Astrocyte of the cerebellum (primary cell): ENCODE measurements around the gene KCNV2.

Source experiments
- DNase-seq: peaks from one replicate; pipeline ENCODE4 v3.0.0-alpha.2; 2011; ENCODE audit warnings: low read depth
- H3K4me3 ChIP-seq: 2 replicates; pipeline ENCODE4 v1.5.1; 2011; ENCODE audit warnings: mild to moderate bottlenecking, low read depth, low read length, moderate library complexity
- in situ Hi-C: cut with HindIII; loops from 2 replicates; pipeline ENCODE4 v1.10.0; 2017; ENCODE audit warnings: low sequenced_read_pairs
- TF ChIP-seq, protein P1 (sequence below): IDR thresholded peaks from 2 replicates; pipeline ENCODE4 v1.5.1; 2012; ENCODE audit warnings: low read length, low read depth, moderate library complexity, mild to moderate bottlenecking; ENCODE audit errors: missing control alignments

KCNV2 gene

DNA sequence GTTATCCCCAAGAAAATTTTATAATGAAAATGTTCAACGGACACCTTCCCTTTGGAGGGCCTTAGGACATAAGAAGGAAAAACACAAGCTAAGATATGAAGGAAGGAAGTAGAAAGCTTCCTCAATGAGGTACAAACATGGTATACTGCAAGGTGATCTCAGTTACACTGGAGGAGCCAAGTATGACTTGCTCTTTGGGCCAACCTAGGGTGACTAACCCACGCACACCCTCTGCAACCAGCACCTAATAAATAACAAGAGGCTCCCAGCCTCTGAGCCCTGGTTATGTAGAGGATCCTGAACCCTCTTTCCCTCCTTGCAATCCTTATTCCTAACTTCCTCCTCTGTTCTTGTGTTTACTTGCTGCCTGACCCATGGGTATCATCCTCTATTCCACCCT is 38.3 kb upstream of the KCNV2 start:
- in situ Hi-C loops: no loop called here
- H3K4me3 ChIP-seq: no peak overlapping the region
- no peak for DNase-seq
- TF ChIP-seq, protein P1, sequence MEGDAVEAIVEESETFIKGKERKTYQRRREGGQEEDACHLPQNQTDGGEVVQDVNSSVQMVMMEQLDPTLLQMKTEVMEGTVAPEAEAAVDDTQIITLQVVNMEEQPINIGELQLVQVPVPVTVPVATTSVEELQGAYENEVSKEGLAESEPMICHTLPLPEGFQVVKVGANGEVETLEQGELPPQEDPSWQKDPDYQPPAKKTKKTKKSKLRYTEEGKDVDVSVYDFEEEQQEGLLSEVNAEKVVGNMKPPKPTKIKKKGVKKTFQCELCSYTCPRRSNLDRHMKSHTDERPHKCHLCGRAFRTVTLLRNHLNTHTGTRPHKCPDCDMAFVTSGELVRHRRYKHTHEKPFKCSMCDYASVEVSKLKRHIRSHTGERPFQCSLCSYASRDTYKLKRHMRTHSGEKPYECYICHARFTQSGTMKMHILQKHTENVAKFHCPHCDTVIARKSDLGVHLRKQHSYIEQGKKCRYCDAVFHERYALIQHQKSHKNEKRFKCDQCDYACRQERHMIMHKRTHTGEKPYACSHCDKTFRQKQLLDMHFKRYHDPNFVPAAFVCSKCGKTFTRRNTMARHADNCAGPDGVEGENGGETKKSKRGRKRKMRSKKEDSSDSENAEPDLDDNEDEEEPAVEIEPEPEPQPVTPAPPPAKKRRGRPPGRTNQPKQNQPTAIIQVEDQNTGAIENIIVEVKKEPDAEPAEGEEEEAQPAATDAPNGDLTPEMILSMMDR: no peak

DNA sequence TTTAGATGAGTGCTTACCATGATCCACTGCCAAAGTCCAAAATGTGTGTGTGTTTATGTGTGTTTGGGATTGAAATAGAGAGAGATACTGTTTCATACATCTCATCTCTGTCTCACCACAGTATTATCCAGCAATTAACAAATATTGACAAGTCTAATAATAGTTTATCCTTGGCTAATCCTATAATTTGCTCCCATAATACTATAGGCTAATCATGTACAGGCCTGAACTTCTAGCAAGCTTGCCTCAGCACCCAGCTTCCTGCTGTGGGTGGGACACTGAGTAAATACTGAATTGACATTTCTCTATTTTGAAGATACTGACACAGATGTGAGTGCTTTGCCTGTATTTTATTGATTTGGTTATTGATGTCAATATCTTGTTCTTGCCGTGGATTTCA is 35.3 kb upstream of the KCNV2 start:
- DNase-seq: no peak
- in situ Hi-C loops: no loop called here
- TF ChIP-seq, protein P1: no peak
- H3K4me3 ChIP-seq: no peak overlapping the region

GRCh38 chr9:2686911-2687310 is 30.4 kb upstream of the KCNV2 start:
- H3K4me3 ChIP-seq: no peak overlapping the region
- TF ChIP-seq, protein P1: no peak
- in situ Hi-C loops: no loop called here
- DNase-seq: no peak

- no peak for DNase-seq
- H3K4me3 ChIP-seq: no peak overlapping the region
- TF ChIP-seq, protein P1: no peak
- in situ Hi-C loops: no loop called here
Measured at GRCh38 chr9:2688636-2689035, 28.7 kb upstream of the KCNV2 start.

DNA sequence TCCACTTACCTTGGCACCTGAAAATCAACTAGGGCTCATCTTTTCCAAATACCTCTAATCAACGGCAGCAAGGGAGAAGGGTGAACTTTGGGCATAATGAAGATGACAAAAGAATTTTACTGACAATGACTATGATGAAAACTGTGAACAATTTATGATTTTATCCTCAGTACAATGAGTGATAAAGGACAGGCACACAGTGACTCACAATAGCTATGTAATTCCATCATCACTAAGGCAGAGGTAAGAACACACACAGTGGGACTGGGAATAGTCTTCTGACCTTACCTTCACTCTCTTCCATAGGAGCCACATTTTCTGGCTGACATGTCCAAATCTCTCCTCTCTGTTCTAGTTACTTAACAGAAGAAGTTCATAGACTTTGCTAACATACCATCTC is 26.1 kb upstream of the KCNV2 start:
- TF ChIP-seq, protein P1: no peak
- no peak for DNase-seq
- in situ Hi-C loops: no loop called here
- H3K4me3 ChIP-seq: no peak overlapping the region

- in situ Hi-C loops: no loop called here
- DNase-seq: no peak
- H3K4me3 ChIP-seq: no peak overlapping the region
- TF ChIP-seq, protein P1: no peak
Measured at GRCh38 chr9:2691626-2692025, 25.7 kb upstream of the KCNV2 start.

- H3K4me3 ChIP-seq: no peak overlapping the region
- DNase-seq: no peak
- TF ChIP-seq, protein P1: no peak
- in situ Hi-C loops: no loop called here
Measured at GRCh38 chr9:2693056-2693455, 24.3 kb upstream of the KCNV2 start.
